Measurements from ENCODE around the gene TSN.

The TSN gene

DNA sequence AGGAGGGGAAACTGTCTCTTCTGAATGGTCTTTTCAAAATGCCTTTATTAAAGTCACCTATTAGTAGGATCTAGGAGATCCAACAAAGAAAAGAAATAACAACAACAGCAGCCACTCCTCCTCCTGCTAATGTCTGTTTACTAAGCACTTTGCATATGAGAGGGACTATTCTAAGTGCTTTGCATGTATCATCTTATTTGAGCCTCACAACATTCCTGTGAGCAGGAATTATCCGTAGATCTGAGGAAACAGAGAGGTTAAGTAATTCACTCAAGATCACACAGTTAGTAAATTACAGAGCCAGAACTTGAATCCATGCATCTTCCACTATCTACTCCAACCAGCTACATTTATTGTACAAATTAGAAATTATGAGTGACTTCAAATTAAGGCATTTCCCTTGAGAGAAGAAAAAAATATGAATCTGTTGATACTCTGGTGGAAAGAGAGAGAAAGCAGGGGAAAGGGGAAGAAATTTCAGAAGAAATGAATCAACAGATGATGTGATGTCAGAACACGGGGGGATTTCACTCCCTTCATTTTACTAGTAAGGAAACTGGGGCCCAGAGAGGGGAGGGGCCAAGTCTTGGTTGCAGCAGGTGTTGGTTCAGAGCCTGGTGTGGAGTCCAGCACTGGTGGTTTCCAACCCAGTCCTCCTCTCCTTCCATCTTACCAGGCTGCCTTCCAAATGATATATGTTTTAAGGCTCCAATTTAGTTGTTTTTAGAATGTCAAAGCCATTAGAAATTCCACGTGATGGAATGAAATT, 49.7 kb downstream of the TSN start:
- no peak for TF ChIP-seq GATA2 (IDR thresholded peaks at IDR 0.05; ENCODE audit: low read depth, low read length)
- TF ChIP-seq GATA3 (IDR thresholded peaks at IDR 0.05; ENCODE audit: low read depth, low read length): no peak

DNA sequence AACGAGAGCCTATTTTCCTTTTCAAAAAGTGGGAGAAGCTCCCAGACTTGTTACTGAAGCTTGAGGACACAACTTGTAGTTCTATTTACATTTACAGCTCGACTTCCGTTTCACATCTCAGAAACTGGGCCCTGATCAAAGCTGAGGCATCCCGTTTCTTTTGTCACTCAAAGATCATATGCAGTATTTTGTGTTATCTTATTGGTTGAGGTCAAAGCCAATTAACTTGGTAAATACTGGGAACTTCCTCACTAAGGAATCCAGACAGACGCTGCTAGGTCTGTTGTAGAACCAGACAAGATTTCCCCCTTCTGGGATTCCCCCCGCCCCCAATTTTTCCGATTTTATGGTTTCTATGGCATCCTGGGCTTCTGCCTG, 50.3 kb downstream of the TSN start:
- TF ChIP-seq GATA3 (IDR thresholded peaks at IDR 0.05; ENCODE audit: low read depth, low read length) (no peak), GATA2 (IDR thresholded peaks at IDR 0.05; ENCODE audit: low read depth, low read length) (no peak)

GRCh38 chr2:121809607-121810006, 54.2 kb downstream of the TSN start:
- TF ChIP-seq GATA2 (IDR thresholded peaks at IDR 0.05; ENCODE audit: low read depth, low read length) (no peak), GATA3 (IDR thresholded peaks at IDR 0.05; ENCODE audit: low read depth, low read length) (no peak)

DNA sequence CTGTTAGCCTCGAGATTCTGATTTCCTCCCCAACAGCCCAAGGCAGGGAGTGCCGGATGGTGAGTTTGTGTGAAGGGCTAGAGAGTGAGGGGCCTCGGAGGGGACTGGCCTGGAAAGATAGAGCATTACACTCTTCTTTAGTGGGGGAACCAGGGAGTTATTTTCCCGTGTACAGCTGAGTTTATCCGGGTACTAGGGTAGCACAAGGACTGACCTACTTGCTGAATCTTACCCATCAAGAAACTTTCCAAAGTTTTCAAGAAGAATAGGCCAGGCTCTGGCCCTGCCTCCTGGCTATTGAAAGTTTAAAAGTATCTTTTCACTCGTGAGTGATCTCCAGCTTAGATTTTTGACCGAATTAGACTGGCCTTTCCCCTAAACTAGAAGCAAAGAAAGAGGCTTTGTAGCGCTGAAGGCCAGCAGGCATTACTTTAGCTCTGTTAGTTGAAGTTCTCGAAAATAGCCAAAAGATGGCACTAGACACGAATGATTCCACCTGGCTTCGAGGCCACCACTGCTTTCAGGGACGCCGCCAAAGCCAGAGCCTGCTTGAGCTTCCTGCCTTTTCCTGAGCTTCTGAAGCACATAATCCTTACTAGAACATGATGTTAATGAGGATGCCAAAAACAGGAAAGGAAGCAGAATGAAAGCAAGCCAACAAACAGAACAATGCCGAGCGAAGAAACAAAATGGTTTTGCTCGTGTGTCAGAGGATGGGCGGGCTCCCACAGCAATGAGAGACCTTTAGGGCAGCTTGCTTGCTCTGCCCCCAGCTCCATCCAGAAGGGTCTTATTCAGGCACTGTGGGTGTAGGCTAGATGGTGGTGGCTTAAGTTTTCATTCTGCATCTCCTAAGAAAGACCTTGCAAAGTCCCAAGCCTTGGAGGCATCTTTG, 55.8 kb downstream of the TSN start:
- TF ChIP-seq GATA2 (IDR thresholded peaks at IDR 0.05; ENCODE audit: low read depth, low read length): no peak
- no peak for TF ChIP-seq GATA3 (IDR thresholded peaks at IDR 0.05; ENCODE audit: low read depth, low read length)

DNA sequence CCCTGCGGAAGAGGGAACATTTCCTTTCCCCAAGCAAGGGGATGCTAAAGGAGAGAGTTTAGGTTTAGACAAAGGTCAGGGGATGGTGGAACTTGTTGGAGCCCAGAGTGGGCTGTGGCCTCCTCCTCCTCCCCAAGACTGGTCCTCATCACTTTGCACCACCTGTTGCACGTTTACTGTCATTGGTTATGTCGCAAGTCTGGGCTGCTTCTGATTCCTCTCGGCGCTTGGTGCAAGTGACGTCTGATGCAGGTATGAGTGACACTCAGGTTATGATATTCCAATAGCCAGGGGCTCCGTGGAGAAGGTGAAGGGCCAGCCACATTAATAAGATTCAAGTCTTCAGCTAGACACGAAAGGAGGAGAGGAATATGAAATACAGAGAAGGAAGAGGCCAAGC, 59.8 kb downstream of the TSN start:
- no peak for TF ChIP-seq GATA3 (IDR thresholded peaks at IDR 0.05; ENCODE audit: low read depth, low read length)
- TF ChIP-seq GATA2 (IDR thresholded peaks at IDR 0.05; ENCODE audit: low read depth, low read length): no peak

DNA sequence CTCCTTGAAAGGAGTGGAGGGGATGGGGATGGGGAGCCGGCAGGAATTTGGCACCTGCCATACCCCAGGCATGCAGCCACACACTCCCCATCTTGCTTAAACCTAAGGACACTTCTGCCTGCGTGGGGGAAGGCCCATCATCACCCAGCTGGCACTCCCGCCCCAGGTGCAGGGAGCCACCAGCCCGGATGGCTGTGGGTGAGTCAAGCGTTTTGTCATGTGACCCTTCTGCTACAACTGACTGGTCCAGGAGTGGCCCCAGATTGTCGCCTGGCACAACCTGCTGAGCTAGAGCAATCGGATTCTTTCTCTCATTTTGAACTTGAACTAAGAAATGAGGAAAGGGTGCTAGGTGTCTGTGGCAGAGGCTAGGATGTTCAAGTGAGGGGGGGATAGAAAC, 61.3 kb downstream of the TSN start:
- TF ChIP-seq GATA2 (IDR thresholded peaks at IDR 0.05; ENCODE audit: low read depth, low read length) (no peak), GATA3 (IDR thresholded peaks at IDR 0.05; ENCODE audit: low read depth, low read length) (no peak)
